ENCODE data around the gene CIAPIN1.

The CIAPIN1 gene

DNA sequence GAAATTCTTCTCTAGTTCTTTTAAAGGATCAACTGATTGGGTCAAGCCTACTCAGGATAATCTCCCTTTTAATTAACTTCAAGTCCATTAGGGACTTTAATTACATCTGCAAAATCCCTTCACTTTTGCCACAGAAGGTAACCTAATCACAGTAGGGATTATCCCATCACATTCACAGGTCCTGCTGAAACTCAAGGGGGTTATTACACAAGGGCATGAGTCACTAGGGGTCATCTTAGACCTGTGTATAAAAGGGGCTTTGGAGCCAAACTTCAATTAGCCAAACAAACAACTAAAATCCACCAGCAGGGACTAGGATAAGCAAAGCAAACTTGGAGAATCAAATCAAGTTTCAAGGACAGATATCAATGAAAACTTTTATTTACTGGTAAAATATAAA lies 19.4 kb downstream of the CIAPIN1 start:
- no peak for TF ChIP-seq EZH2 (IDR thresholded peaks at IDR 0.05; ENCODE audit: borderline replicate concordance, low read depth, low read length, severe bottlenecking)
- TF ChIP-seq, protein P1, sequence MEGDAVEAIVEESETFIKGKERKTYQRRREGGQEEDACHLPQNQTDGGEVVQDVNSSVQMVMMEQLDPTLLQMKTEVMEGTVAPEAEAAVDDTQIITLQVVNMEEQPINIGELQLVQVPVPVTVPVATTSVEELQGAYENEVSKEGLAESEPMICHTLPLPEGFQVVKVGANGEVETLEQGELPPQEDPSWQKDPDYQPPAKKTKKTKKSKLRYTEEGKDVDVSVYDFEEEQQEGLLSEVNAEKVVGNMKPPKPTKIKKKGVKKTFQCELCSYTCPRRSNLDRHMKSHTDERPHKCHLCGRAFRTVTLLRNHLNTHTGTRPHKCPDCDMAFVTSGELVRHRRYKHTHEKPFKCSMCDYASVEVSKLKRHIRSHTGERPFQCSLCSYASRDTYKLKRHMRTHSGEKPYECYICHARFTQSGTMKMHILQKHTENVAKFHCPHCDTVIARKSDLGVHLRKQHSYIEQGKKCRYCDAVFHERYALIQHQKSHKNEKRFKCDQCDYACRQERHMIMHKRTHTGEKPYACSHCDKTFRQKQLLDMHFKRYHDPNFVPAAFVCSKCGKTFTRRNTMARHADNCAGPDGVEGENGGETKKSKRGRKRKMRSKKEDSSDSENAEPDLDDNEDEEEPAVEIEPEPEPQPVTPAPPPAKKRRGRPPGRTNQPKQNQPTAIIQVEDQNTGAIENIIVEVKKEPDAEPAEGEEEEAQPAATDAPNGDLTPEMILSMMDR (IDR thresholded peaks at IDR 0.05; ENCODE audit: borderline replicate concordance, extremely low read depth, low read length, poor library complexity, severe bottlenecking), result no peak
- peaks cover 48% of the 10 kb centered on the region for H3K36me3 ChIP-seq (ENCODE audit: insufficient read depth, low read length)
- no peaks in the 10 kb centered on the region for H3K79me2 ChIP-seq (ENCODE audit: insufficient read depth, low read length)

DNA sequence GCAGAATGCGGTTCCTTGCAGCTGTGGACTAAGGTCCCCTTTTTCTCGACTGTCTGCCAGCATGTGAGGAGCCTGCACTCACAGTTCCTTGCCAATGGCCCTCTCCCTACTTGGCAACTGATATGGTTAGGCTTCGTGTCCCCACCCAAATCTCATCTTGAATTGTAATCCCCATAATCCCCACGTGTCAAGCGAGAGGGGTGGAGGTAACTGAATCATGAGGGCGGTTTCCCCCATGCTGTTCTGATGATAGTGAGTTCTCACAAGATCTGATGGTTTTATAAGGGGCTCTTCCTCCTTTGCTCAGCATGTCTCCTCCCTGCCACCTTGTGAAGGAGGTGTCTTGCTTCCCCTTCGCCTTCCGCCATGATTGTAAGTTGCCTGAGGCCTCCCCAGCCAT lies 19.9 kb downstream of the CIAPIN1 start:
- no peak overlapping the region for H2AFZ ChIP-seq (ENCODE audit: low read depth, low read length)
- ATAC-seq (ENCODE audit: insufficient read depth, low read depth) (no peak), DNase-seq (no peak)
- H3K36me3 ChIP-seq (ENCODE audit: insufficient read depth, low read length), result peaks cover 43% of the 10 kb centered on the region
- H3K4me3 ChIP-seq (ENCODE audit: low read depth in 1 of 2, low read length in 2 of 2), result no peak overlapping the region
- TF ChIP-seq, protein P1 (IDR thresholded peaks at IDR 0.05; ENCODE audit: borderline replicate concordance, extremely low read depth, low read length, poor library complexity, severe bottlenecking), result no peak
- no peaks in the 10 kb centered on the region for H4K20me1 ChIP-seq (ENCODE audit: insufficient read depth, low read length)
- no peaks in the 10 kb centered on the region for H3K4me1 ChIP-seq (ENCODE audit: insufficient read depth, low read length)
- H3K9me3 ChIP-seq (ENCODE audit: insufficient read depth, low read length, severe bottlenecking), result no peaks in the 10 kb centered on the region
- no peak overlapping the region for H3K4me2 ChIP-seq (ENCODE audit: insufficient read depth, low read length)
- H3K79me2 ChIP-seq (ENCODE audit: insufficient read depth, low read length), result no peaks in the 10 kb centered on the region
- H3K27me3 ChIP-seq (ENCODE audit: insufficient read depth, low read length, poor library complexity), result no peaks in the 10 kb centered on the region
- H3K9ac ChIP-seq (ENCODE audit: low read depth, low read length), result no peak overlapping the region
- H3K27ac ChIP-seq (ENCODE audit: low read length), result no peak overlapping the region

More for the DNA sequence above, 19.4 kb downstream of the CIAPIN1 start:
- H3K27ac ChIP-seq (ENCODE audit: low read length), result no peak overlapping the region
- no peak overlapping the region for H3K4me2 ChIP-seq (ENCODE audit: insufficient read depth, low read length)
- no peaks in the 10 kb centered on the region for H4K20me1 ChIP-seq (ENCODE audit: insufficient read depth, low read length)
- H2AFZ ChIP-seq (ENCODE audit: low read depth, low read length), result no peak overlapping the region
- no peak overlapping the region for H3K9ac ChIP-seq (ENCODE audit: low read depth, low read length)
- H3K9me3 ChIP-seq (ENCODE audit: insufficient read depth, low read length, severe bottlenecking), result no peaks in the 10 kb centered on the region
- H3K4me3 ChIP-seq (ENCODE audit: low read depth in 1 of 2, low read length in 2 of 2), result no peak overlapping the region
- DNase-seq, result no peak
- no peaks in the 10 kb centered on the region for H3K4me1 ChIP-seq (ENCODE audit: insufficient read depth, low read length)
- H3K27me3 ChIP-seq (ENCODE audit: insufficient read depth, low read length, poor library complexity), result no peaks in the 10 kb centered on the region
- no peak for ATAC-seq (ENCODE audit: insufficient read depth, low read depth)

DNA sequence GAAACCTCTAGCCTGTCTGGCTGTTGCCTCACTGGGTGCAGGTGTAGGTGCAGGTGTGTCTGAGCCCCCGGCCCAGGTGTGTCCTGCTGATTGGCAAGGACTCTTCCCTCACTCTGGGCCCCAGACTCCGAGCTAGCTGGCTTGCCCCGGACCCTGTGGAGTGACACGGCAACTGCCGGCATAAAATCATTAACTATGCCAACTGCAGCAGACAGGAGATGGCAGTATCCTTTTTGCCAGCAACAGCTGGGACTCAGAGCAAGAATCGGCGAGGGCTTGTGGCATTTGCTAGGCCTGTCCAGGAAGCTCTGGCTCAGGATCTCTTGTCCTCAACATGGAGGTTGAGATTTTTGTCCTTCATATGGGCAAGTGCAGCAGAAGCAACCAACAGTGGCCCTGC lies 20.8 kb downstream of the CIAPIN1 start:
- Histone ChIP-seq H3K4me3 (ENCODE audit: low read depth in 1 of 2, low read length in 2 of 2) (no peak overlapping the region), H3K36me3 (ENCODE audit: insufficient read depth, low read length) (peaks cover 35% of the 10 kb centered on the region), H4K20me1 (ENCODE audit: insufficient read depth, low read length) (no peaks in the 10 kb centered on the region), H3K27ac (ENCODE audit: low read length) (no peak overlapping the region), H3K4me1 (ENCODE audit: insufficient read depth, low read length) (no peaks in the 10 kb centered on the region), H3K9me3 (ENCODE audit: insufficient read depth, low read length, severe bottlenecking) (no peaks in the 10 kb centered on the region), H2AFZ (ENCODE audit: low read depth, low read length) (no peak overlapping the region), H3K27me3 (ENCODE audit: insufficient read depth, low read length, poor library complexity) (no peaks in the 10 kb centered on the region), H3K9ac (ENCODE audit: low read depth, low read length) (no peak overlapping the region), H3K4me2 (ENCODE audit: insufficient read depth, low read length) (no peak overlapping the region), H3K79me2 (ENCODE audit: insufficient read depth, low read length) (no peaks in the 10 kb centered on the region)
- no peak for ATAC-seq (ENCODE audit: insufficient read depth, low read depth)
- no peak for TF ChIP-seq EZH2 (IDR thresholded peaks at IDR 0.05; ENCODE audit: borderline replicate concordance, low read depth, low read length, severe bottlenecking)
- TF ChIP-seq, protein P1 (IDR thresholded peaks at IDR 0.05; ENCODE audit: borderline replicate concordance, extremely low read depth, low read length, poor library complexity, severe bottlenecking), result no peak
- no peak for DNase-seq

DNA sequence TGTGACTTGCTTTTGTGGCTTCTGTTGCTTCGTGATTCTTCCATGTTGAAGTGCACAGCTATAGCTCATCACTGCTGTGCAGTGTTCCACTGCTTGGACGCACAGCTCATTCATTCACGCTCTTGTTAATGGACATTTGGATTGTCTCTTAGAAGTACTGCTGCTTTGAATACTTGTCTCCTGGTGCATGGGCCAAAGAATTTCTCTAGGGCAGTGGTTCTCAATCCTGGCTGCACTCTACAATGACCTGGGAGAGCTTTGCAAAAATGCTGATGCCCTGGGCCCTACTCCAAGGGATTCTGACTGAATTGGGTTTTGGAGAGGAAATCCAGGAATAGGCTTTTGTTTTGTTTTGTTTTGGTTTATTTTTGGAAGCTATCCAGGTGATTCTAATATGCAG lies 22.6 kb downstream of the CIAPIN1 start:
- Histone ChIP-seq H2AFZ (ENCODE audit: low read depth, low read length) (no peak overlapping the region), H3K4me2 (ENCODE audit: insufficient read depth, low read length) (no peak overlapping the region), H3K36me3 (ENCODE audit: insufficient read depth, low read length) (peaks cover 19% of the 10 kb centered on the region), H4K20me1 (ENCODE audit: insufficient read depth, low read length) (no peaks in the 10 kb centered on the region), H3K27ac (ENCODE audit: low read length) (no peak overlapping the region), H3K4me1 (ENCODE audit: insufficient read depth, low read length) (no peaks in the 10 kb centered on the region), H3K9me3 (ENCODE audit: insufficient read depth, low read length, severe bottlenecking) (no peaks in the 10 kb centered on the region), H3K9ac (ENCODE audit: low read depth, low read length) (no peak overlapping the region), H3K27me3 (ENCODE audit: insufficient read depth, low read length, poor library complexity) (no peaks in the 10 kb centered on the region), H3K4me3 (ENCODE audit: low read depth in 1 of 2, low read length in 2 of 2) (no peak overlapping the region), H3K79me2 (ENCODE audit: insufficient read depth, low read length) (no peaks in the 10 kb centered on the region)
- TF ChIP-seq, protein P1 (IDR thresholded peaks at IDR 0.05; ENCODE audit: borderline replicate concordance, extremely low read depth, low read length, poor library complexity, severe bottlenecking), result no peak
- TF ChIP-seq EZH2 (IDR thresholded peaks at IDR 0.05; ENCODE audit: borderline replicate concordance, low read depth, low read length, severe bottlenecking), result no peak
- DNase-seq, result no peak
- no peak for ATAC-seq (ENCODE audit: insufficient read depth, low read depth)
